Measurements from ENCODE around the gene SERTAD4.
A peak's percentile ranks its signal among the peaks of the same experiment; 100 is the strongest.

Gene SERTAD4

DNA sequence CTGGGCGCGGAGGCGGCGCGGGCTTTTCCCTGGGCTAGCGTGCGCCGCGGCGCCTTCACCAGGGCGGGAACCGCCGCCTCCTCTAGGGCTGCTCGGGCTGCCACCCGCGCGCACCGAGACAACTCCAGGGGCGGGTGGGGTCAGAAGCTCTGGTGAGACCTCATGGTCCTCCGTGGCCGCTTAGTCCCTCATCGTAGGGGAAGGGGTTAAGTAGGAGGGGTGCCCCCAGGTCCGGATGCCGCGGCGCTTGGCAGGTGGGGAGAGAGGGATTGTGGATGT is 559 bp downstream of the SERTAD4 start:
- DNase-seq (ENCODE audit: low spot score): no peak

DNA sequence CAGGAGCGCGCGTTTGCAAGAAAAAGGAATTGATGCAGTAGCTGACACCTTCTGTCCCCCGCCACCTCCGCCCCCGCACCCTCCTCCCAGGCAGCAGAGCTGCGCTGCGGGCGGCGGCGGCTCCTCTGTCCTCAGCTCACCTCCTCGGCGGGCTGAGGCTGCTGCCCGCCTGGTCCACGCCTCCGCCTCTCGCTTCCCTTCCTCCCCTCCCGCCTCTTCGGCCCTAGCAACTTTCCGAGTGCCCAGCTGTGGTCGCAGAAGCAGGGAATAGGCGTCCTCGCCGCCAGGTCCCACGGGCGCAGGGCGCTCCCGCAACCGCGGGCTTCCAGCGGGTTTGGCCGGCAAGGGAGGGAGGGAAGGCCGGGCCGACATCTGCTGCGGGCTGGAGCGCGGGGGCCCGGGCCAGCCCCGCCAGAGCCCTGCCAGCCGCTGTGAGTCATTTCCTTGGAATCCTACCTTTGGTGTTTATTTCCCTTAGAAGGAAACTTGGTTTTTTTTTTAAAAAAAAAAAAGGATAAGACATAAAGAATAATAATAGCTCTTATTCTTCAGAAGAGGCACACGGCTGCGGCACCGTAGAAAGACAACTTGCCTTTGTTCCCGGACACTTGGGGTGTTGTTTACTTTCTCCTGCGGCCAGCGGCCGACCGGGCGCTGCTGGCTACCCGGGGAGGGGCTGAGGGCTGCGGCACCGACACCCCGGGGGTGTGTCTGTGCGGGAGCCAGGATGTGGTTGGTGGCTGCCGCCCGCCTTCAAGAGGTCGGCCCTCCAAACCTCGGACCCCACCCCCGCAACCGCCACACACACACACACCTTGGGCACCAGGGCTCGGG is 1.1 kb downstream of the SERTAD4 start:
- peak; percentile 73 for DNase-seq (ENCODE audit: low spot score)

DNA sequence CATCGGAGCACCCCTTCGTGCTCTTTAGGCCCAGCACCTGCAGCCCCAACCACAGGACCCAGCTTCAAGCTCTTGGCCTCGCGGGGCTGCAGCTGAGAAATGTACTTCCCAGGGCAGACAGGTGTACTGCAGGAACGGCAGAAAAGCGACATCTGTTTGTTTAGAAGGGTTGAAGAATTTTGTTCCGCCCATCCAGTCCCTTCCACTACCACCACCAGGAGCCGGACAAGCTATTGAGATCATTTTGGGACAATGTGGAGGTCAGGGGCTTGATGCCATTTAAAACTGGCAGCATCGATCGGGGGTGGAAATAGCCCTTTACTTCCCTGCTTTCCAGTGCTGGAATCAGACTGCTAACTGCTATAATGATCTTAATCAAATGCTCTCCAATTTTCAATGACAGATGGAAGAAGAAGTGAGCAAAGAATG is 1.7 kb downstream of the SERTAD4 start:
- DNase-seq (ENCODE audit: low spot score): no peak

DNA sequence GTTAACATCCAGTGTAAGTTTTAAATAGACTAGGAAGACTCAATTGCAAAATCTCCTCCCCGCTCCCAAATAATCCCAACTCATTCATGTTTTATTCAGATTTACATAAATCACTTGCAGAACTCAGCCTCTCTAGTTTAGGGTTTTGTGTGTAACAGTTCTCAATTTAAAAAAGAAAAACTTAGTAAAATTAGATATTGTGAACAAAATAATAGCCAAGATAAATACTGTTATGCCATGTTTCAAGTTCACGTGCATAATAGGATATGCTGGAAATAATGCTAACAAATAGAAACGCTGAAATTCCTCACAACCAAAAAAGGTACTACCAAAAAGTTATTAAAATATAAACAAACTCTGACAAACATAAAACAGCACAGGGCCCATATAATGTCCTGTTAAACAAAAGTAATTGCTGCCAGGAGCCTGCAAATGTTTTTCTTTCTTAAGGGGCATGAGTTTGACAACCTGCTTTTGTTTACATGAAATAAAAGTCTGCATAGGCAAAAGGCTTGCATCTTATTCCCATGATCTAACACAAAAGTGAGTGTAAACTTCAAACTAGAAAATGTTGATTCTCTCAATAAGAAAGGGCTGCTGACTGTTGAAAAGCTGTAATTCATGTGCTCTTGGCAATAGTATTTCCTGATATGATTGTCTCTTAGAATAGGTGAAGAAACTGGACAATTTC is 2.9 kb downstream of the SERTAD4 start:
- no peak for DNase-seq (ENCODE audit: low spot score)

DNA sequence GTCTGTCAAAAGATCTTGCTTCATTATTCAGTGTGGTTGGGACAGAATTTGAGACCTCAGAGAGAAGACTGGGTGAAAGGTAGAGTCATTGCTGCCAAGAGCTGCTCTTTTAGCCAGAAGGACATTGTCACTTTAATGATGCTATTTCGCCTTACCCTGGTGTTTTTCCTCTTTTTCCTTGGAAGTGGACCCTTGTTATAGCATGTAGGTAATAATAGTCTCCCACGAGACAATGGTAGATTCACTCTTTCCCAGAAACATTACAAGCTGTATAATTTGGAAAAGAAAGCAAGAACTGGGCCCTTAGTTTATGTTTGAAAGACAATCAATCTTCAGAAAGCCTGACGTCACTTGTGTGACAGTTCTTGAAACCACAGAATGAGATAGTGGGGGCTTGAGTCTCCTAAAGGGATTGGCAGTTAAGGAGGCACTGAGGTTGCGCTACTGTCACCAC is 3.8 kb downstream of the SERTAD4 start:
- no peak for DNase-seq (ENCODE audit: low spot score)

DNA sequence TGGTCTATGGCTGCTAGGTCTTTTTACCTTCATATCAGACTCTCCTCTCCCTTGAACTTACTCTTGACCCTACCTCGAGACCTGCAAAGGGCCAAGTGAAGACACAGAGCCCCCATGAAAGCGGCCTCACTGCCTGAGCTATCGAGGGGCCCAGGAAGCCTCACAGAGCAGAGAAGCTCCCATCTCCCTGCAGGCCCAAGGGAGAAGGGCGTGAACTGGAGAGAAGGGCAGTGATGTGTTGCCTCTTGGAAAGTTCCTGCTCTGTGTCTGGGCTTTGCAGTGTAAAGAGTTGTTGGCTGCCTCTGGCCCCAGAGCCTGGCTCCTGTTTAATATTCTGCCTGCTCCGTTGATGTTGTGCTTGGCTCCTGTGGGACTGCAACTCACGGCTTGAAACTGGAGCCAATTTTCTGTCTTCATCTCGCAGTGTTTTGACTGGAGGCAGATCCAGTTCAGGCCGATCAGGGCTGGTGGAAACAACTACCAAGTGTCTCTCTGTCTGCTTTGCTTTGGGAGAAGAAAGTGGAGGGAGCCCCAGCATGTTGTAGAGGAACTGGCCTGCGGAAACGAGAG is 4.3 kb downstream of the SERTAD4 start:
- DNase-seq (ENCODE audit: low spot score): no peak

DNA sequence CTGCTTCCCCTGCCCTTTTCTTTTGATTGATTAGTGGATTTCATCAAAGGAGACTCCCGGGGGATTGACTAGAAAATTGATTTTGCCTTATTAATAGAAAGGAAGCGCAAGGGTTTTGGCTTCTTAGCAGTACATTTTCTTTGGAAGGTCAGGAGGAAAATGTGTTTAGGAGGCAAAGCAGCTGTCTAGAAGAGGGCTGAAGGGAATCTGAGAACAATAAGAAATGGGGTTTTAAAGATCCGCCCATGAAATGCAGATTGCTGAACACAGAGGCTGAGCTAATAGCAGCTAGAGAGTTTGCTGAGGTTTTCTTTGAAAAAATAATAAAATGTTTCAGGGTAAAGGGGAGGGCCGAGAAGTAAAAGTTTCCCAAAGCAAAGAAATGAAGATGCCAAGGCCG is 4.9 kb downstream of the SERTAD4 start:
- DNase-seq (ENCODE audit: low spot score): no peak

DNA sequence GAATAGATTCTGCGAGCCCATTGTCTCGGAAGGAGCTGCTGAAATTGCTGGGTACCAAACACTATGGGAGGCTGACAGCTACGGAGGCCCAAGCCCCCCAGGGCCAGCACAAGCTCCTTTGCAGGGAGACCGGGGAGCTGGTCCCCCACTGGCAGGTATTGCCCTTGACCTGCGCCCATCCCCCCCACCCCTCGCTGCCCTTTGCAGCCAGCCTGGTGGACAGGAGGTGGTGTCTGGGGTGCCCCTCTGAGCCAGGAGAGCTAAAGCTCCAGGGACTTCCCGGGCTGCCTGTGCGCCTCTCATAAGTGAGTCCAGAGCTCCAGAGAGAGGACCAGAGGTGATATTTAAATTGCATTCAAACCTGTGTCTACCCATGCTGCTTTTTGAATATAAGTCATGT is 5.4 kb downstream of the SERTAD4 start:
- DNase-seq (ENCODE audit: low spot score): no peak

DNA sequence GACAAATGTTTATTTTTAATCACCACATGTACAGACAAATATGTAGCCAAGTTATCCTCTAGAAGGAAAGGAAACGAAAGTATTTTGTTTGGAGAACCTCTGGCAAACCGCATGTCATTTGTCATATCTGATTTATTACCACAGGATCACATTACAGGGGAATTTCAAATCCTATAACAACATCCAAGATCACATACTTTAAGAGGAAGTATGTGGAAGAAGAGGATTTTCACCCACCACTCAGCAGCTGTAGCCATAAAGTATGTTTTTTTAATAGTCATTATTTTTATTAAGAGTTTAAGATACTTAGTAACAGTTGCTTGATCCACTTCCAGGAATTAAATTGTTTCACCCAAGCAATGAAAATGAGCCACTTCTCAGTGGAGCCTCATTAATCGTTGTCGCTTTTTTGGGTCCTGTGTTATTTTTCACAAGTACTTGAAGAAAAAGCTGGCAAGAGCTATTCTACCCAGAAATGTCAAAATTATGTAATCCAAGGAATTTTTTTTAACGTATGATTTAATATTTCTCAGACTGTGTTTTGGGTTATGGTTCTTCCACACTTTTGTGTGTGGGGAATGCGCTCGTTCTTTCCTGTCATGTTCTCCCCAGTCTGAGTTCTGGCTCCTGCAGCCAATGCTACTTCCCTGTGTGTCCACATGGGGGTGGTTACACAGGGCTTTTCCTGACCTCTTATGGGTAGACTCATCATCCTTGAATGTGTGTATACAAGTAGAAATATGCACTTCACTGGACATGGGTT is 6.9 kb downstream of the SERTAD4 start:
- peak; percentile 10 for DNase-seq (ENCODE audit: low spot score)

DNA sequence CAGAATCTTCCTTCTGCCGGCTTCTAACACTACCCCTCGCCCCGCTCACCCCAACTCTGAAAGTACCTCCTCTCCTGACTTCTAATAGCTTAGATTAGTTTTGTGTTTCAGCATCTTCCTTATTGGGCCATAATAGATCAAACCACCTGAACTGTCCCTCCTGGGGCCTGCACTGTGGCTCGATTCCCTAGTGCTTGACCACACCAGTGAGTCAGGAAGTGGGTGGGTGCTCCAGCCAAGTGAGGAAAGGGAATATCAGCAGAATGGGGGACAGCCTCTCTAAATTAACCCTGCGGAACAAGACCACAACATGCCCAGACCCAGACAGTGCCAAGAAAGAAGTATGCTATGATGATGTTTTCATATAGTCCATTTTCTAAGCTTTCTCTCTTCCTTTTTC is 8.5 kb downstream of the SERTAD4 start:
- no peak for DNase-seq (ENCODE audit: low spot score)

DNA sequence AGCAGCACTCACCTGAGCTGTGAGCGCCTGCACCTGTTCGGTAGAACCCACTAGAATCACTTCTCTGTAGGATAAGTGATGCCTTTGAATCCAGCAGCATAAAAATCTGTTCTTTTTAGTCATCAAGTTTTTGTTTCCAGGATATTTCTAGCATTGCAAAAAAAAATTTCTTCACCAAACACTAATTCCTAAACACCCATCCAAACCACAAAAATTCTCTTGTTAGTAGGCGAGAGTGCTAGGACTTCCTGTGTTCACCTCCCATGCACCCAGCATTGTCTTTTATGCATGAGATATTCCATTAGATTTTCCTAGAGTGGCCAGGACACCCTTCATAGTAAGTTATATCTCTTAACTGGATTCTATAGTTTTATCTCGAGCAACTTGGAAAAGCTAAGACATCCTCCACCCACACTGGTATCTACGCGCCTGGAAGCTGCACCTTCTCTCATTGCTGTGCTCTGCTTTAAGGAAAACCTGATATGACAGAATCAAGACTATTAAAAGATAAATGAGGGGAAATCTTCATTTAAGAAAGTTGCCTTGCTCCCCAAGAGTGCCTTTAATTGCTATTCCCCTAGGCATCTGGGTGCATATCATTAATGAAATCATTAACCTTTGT is 12.3 kb downstream of the SERTAD4 start:
- no peak for DNase-seq (ENCODE audit: low spot score)

DNA sequence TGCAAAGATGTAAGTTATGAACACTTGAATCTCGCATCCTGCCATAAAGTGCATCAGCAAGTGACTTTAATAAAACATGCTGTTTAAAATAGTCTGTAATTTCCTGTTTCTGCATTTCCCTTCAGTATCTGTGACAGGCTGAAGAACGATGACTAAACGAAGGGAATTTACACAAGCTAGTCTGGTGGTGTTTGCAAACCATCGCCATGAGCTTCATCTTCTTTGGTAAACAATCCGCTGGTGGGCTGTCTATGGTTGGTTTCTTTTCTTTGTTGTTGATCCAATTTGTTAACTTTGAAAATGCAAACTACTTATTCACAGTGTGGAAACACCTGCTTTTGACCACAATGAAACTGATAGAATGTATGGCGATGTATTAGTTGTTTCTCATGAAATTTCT is 13.9 kb downstream of the SERTAD4 start:
- DNase-seq (ENCODE audit: low spot score): no peak

DNA sequence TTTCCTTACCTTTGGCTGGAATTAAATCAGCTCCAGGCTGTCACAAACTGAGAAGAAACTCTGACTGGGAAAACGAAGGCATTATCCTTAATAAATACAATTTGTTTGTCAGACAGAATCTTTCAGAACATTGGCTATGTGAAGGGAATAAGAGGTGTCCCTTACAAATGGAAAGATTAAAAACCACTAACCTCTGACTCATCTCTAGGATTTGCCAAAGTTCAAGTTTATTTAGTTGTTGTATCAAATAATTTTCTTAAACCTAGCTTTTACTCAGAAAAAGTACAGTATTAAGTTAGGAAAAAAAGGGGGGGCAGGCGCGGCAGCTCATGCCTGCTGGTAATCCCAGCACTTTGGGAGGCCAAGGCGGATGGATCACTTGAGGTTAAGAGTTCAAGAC is 15.7 kb downstream of the SERTAD4 start:
- DNase-seq (ENCODE audit: low spot score): no peak

DNA sequence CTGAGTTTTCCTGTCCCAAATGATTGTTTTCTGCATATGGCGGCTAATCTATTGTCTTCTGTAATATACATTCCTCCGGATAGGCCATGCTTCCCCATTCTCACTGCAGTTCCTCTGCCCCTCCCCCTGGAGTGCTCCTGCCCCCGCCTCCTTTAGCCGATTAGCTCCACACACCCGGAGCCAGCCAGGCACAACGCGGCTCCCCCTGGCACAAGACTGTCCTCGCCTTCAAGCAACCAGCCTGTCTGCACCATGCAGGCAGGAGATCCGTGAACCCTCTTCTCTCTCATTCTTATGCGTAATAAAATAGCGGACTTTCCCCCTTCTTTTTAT is 18.0 kb downstream of the SERTAD4 start:
- no peak for DNase-seq (ENCODE audit: low spot score)

DNA sequence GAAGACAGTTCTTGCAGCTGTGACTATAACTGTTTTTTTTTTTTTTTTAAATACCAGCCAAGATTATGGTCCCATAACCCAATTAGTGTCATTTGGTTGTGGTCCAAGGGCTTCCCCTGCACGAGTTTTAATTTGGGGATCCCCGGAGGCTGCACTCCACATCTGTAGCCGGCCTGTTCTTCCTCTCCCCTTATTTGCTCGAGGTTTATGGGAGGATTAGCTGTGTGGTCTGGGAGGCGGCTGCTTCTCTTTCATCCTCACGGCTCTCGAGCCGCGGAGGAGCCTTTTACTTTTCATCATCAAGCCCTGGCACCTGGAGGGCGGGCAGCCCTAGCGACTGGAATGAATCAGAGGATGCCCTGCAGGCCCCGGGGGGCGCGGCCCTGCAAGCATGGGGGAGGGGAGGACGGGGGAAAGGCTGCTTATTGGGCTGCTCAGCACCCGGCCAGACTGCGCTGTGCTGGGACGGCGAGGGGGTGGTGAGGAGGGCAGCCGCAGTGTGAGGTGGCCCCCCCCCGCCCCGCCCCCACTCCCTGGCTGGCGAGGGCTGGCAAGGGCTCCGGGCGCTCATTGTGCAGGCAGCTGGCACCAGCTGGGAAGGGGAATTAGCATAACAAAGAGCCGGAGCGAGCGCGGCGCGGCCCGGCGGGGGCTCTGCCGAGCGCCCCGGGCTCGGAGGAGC is 18.5 kb downstream of the SERTAD4 start:
- DNase-seq (ENCODE audit: low spot score): peak; percentile 65

DNA sequence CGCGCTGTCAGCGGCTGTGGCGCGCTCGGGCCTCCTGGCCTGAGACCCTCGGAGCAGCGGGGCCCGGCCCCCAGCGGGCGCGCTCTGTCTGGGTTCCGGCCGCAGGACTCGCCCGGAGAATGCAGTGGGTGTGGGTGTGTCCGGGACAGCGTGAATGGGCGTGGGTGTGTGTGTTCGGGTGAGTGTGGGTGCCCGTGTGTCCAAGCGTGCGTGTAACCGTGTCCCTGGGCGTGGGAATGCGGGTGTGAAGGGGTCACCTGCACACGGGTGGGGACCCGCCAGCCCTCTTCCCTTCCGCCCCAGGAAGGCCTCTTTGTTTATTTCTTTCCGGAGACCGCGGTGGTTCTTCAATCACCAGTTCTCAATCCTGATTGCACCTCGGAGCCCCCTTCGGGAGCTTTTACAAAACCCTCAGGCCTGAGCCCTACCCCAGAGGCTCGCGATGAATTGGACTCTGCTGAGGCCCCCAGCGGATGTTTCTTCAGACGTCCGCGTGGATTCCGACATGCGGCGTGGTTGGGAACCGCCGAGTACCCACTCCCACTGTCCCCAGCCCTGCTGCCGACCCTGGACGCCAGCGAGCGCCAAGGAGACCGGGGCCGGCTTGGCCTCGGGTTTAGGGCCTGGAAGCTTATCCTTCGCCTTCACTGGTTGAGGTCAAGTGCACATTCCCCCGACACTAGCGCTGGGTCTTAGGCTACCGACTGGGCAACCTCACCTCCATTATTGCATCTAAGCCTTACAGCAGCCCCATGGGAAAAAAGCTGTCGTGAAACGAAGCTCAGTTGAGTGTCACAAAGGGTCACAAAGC is 19.3 kb downstream of the SERTAD4 start:
- no peak for DNase-seq (ENCODE audit: low spot score)

DNA sequence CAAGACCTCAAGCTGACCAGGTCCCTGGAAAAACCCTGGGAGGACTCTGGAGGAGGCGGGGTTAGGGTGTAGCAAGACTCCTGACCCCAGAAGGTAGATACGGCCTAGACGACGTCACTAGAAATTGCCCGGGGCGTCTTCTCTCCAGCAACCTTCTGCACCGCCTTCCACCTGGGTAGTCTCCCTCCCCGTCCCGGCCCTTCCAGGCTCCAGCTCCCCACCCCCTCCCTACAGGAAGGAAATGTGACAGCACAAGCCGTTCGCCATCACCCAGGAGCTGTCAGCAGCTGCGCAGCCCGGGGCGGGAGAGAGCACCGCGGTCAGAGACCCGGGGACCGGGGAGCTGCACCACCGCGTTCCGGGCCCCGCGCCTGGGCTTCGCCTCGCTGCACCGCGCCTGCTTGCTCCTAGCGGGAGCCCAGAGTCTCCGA is 20.0 kb downstream of the SERTAD4 start:
- DNase-seq (ENCODE audit: low spot score): no peak

DNA sequence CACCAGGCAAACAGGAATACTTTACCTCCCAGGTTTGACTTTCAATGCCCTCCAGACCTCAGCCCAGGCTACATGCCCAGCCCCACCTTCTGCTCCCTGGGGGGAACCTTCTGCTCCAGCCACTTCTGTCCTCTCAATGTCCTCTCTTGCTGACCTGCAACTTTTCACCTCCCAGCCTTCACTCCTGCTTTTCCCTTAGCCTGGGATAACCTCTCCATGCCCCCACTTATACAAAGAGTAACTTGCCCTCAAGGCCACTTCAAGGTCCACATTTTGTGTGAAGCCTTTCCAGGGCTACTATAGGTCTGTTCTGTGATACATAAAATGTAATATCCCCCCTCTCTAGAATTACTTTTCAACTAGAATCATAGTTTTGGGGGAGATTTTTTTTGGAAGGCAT is 21.7 kb downstream of the SERTAD4 start:
- no peak for DNase-seq (ENCODE audit: low spot score)

DNA sequence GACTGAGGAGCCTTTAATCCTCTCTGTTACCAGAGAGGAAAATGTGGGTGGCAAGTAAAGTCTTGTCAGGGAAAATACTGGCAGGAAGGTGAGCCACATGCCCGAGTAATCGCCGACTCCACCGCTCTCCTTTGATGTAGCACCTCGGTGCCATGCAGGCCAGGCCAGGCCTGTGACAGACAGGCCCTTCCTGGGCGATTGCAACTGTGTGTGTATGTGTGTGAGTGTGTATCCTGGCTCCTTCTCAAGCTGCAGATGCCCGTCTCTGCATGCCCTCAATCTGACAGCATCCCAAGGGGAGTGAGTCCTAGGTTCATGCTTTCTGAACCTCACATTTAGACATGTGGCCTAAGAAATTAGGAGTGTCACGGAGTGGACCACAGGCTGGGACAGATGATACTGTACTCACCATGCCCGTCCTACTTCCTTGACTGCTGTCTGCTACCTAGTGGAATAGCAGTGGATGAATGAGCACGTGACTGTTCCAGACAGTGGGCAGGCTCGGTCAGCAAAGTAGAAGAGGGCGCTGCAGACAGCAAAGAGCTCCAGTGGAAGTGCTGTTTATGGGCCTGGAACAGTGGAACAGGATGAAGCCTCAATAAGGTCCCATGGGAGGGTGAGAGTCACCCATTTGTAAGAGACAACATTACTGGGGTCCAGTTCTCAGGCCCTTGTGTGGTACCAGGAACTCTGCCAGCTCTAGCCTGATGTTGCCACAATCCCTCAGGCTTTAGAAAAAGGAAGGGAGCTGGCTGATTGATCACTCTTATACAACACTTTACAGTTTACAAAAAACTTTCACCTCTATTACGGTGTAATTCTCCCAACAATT is 25.3 kb downstream of the SERTAD4 start:
- no peak for DNase-seq (ENCODE audit: low spot score)

DNA sequence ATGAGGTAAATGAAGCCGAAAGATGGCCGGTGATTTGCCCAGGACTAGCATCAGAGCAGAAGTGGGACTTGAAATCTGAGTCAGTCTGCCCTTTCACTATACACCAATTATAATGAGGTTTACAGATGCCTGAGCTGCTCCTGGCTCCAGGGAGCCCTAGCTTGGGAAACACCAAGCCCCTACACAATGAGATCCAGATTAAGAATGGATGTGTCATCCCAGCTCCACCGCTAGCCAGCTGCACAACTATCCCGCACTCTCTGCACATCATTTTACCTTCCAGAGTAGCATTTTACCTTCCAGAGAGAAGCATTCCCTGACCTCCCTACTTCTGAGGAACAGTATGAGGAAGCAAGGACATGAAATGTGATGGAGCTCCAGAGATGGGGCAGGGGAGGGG is 27.0 kb downstream of the SERTAD4 start:
- DNase-seq (ENCODE audit: low spot score): no peak

Data from LoVo (cell line).